Measurements from ENCODE around the gene OR8G1.
"Not testable (repeated sequence)": the region's sequence is repeated elsewhere in the genome, so short reads cannot be mapped to it uniquely, and the experiment has no call there.

The OR8G1 gene

GRCh38 chr11:124256076-124256475 is 15.2 kb downstream of the OR8G1 start, which contains the start of gene OR8G5:
Gene OR8G5 (plus strand): TSS chr11:124256376. CDS start chr11:124264932, 8,556 bp downstream.
- Histone ChIP-seq H3K4me3 (ENCODE audit: low read length) (no peak within 1 kb of the TSS), H3K4me1 (ENCODE audit: control insufficient read depth, low read depth, low read length) (no peaks in the 10 kb centered on the region), H3K9me3 (ENCODE audit: control insufficient read depth, low read depth, low read length) (no peaks in the 10 kb centered on the region), H3K9ac (ENCODE audit: low read length) (no peak within 1 kb of the TSS), H3K36me3 (ENCODE audit: control insufficient read depth, low read depth, low read length) (no peaks in the 10 kb centered on the region), H3K27me3 (ENCODE audit: control insufficient read depth, insufficient read depth, low read length) (no peaks in the 10 kb centered on the region), H3K27ac (ENCODE audit: low read length) (no peak within 1 kb of the TSS)

- H3K36me3 ChIP-seq (ENCODE audit: control insufficient read depth, low read depth, low read length); H3K9me3 ChIP-seq (ENCODE audit: control insufficient read depth, low read depth, low read length); H3K4me1 ChIP-seq (ENCODE audit: control insufficient read depth, low read depth, low read length); H3K27ac ChIP-seq (ENCODE audit: low read length); H3K9ac ChIP-seq (ENCODE audit: low read length); H3K27me3 ChIP-seq (ENCODE audit: control insufficient read depth, insufficient read depth, low read length); H3K4me3 ChIP-seq (ENCODE audit: low read length): not testable (repeated sequence)
Measured at GRCh38 chr11:124265041-124265440, 24.1 kb downstream of the OR8G1 start.

GRCh38 chr11:124270886-124271285 is 30.0 kb downstream of the OR8G1 start:
- not testable (repeated sequence) for H3K27ac ChIP-seq (ENCODE audit: low read length); H3K27me3 ChIP-seq (ENCODE audit: control insufficient read depth, insufficient read depth, low read length); H3K9me3 ChIP-seq (ENCODE audit: control insufficient read depth, low read depth, low read length); H3K9ac ChIP-seq (ENCODE audit: low read length); H3K4me3 ChIP-seq (ENCODE audit: low read length); H3K36me3 ChIP-seq (ENCODE audit: control insufficient read depth, low read depth, low read length); H3K4me1 ChIP-seq (ENCODE audit: control insufficient read depth, low read depth, low read length)

- no peaks in the 10 kb centered on the region for H3K9me3 ChIP-seq (ENCODE audit: control insufficient read depth, low read depth, low read length)
Measured at GRCh38 chr11:124274000-124274399, 33.1 kb downstream of the OR8G1 start.

GRCh38 chr11:124276081-124276480 is 35.2 kb downstream of the OR8G1 start:
- H3K27me3 ChIP-seq (ENCODE audit: control insufficient read depth, insufficient read depth, low read length): no peaks in the 10 kb centered on the region
- no peaks in the 10 kb centered on the region for H3K36me3 ChIP-seq (ENCODE audit: control insufficient read depth, low read depth, low read length)
- no peak overlapping the region for H3K9ac ChIP-seq (ENCODE audit: low read length)
- H3K9me3 ChIP-seq (ENCODE audit: control insufficient read depth, low read depth, low read length): no peaks in the 10 kb centered on the region
- H3K27ac ChIP-seq (ENCODE audit: low read length): no peak overlapping the region
- H3K4me3 ChIP-seq (ENCODE audit: low read length): no peak overlapping the region
- H3K4me1 ChIP-seq (ENCODE audit: control insufficient read depth, low read depth, low read length): peaks cover 9% of the 10 kb centered on the region

More at GRCh38 chr11:124274000-124274399, 33.1 kb downstream of the OR8G1 start:
- no peak overlapping the region for H3K4me3 ChIP-seq (ENCODE audit: low read length)
- H3K9ac ChIP-seq (ENCODE audit: low read length): no peak overlapping the region
- peaks cover 9% of the 10 kb centered on the region for H3K4me1 ChIP-seq (ENCODE audit: control insufficient read depth, low read depth, low read length)
- H3K27ac ChIP-seq (ENCODE audit: low read length): no peak overlapping the region
- H3K27me3 ChIP-seq (ENCODE audit: control insufficient read depth, insufficient read depth, low read length): no peaks in the 10 kb centered on the region
- H3K36me3 ChIP-seq (ENCODE audit: control insufficient read depth, low read depth, low read length): no peaks in the 10 kb centered on the region

GRCh38 chr11:124277207-124277606 is 36.3 kb downstream of the OR8G1 start:
- no peaks in the 10 kb centered on the region for H3K9me3 ChIP-seq (ENCODE audit: control insufficient read depth, low read depth, low read length)
- H3K4me3 ChIP-seq (ENCODE audit: low read length): no peak overlapping the region
- H3K9ac ChIP-seq (ENCODE audit: low read length): no peak overlapping the region
- no peaks in the 10 kb centered on the region for H3K27me3 ChIP-seq (ENCODE audit: control insufficient read depth, insufficient read depth, low read length)
- H3K4me1 ChIP-seq (ENCODE audit: control insufficient read depth, low read depth, low read length): peaks cover 9% of the 10 kb centered on the region
- no peak overlapping the region for H3K27ac ChIP-seq (ENCODE audit: low read length)
- no peaks in the 10 kb centered on the region for H3K36me3 ChIP-seq (ENCODE audit: control insufficient read depth, low read depth, low read length)

GRCh38 chr11:124277804-124278203 is 36.9 kb downstream of the OR8G1 start:
- Histone ChIP-seq H3K9ac (ENCODE audit: low read length) (no peak overlapping the region), H3K9me3 (ENCODE audit: control insufficient read depth, low read depth, low read length) (no peaks in the 10 kb centered on the region), H3K4me3 (ENCODE audit: low read length) (no peak overlapping the region), H3K4me1 (ENCODE audit: control insufficient read depth, low read depth, low read length) (peaks cover 9% of the 10 kb centered on the region), H3K27ac (ENCODE audit: low read length) (no peak overlapping the region), H3K27me3 (ENCODE audit: control insufficient read depth, insufficient read depth, low read length) (no peaks in the 10 kb centered on the region), H3K36me3 (ENCODE audit: control insufficient read depth, low read depth, low read length) (no peaks in the 10 kb centered on the region)

GRCh38 chr11:124278261-124278660 is 37.4 kb downstream of the OR8G1 start:
- Histone ChIP-seq H3K9ac (ENCODE audit: low read length) (no peak overlapping the region), H3K9me3 (ENCODE audit: control insufficient read depth, low read depth, low read length) (no peaks in the 10 kb centered on the region), H3K4me1 (ENCODE audit: control insufficient read depth, low read depth, low read length) (peaks cover 9% of the 10 kb centered on the region), H3K27me3 (ENCODE audit: control insufficient read depth, insufficient read depth, low read length) (no peaks in the 10 kb centered on the region), H3K36me3 (ENCODE audit: control insufficient read depth, low read depth, low read length) (no peaks in the 10 kb centered on the region), H3K4me3 (ENCODE audit: low read length) (no peak overlapping the region), H3K27ac (ENCODE audit: low read length) (no peak overlapping the region)

- no peaks in the 10 kb centered on the region for H3K27me3 ChIP-seq (ENCODE audit: control insufficient read depth, insufficient read depth, low read length)
- no peaks in the 10 kb centered on the region for H3K4me1 ChIP-seq (ENCODE audit: control insufficient read depth, low read depth, low read length)
- H3K4me3 ChIP-seq (ENCODE audit: low read length): no peak overlapping the region
- no peak overlapping the region for H3K9ac ChIP-seq (ENCODE audit: low read length)
- H3K36me3 ChIP-seq (ENCODE audit: control insufficient read depth, low read depth, low read length): no peaks in the 10 kb centered on the region
- no peak overlapping the region for H3K27ac ChIP-seq (ENCODE audit: low read length)
- no peaks in the 10 kb centered on the region for H3K9me3 ChIP-seq (ENCODE audit: control insufficient read depth, low read depth, low read length)
Measured at GRCh38 chr11:124285610-124286344, 44.9 kb downstream of the OR8G1 start.

GRCh38 chr11:124294687-124295086 is 53.8 kb downstream of the OR8G1 start:
- Histone ChIP-seq H3K9me3 (ENCODE audit: control insufficient read depth, low read depth, low read length) (no peaks in the 10 kb centered on the region), H3K27me3 (ENCODE audit: control insufficient read depth, insufficient read depth, low read length) (no peaks in the 10 kb centered on the region), H3K4me3 (ENCODE audit: low read length) (no peak overlapping the region), H3K27ac (ENCODE audit: low read length) (no peak overlapping the region), H3K4me1 (ENCODE audit: control insufficient read depth, low read depth, low read length) (no peaks in the 10 kb centered on the region), H3K9ac (ENCODE audit: low read length) (no peak overlapping the region), H3K36me3 (ENCODE audit: control insufficient read depth, low read depth, low read length) (no peaks in the 10 kb centered on the region)

- Histone ChIP-seq H3K4me1 (ENCODE audit: control insufficient read depth, low read depth, low read length) (no peaks in the 10 kb centered on the region), H3K36me3 (ENCODE audit: control insufficient read depth, low read depth, low read length) (no peaks in the 10 kb centered on the region), H3K4me3 (ENCODE audit: low read length) (no peak overlapping the region), H3K9ac (ENCODE audit: low read length) (no peak overlapping the region), H3K27me3 (ENCODE audit: control insufficient read depth, insufficient read depth, low read length) (no peaks in the 10 kb centered on the region), H3K27ac (ENCODE audit: low read length) (no peak overlapping the region), H3K9me3 (ENCODE audit: control insufficient read depth, low read depth, low read length) (no peaks in the 10 kb centered on the region)
Measured at GRCh38 chr11:124296016-124296415, 55.1 kb downstream of the OR8G1 start.

- Histone ChIP-seq H3K4me1 (ENCODE audit: control insufficient read depth, low read depth, low read length) (peaks cover 12% of the 10 kb centered on the region), H3K9me3 (ENCODE audit: control insufficient read depth, low read depth, low read length) (no peaks in the 10 kb centered on the region), H3K27ac (ENCODE audit: low read length) (no peak overlapping the region), H3K4me3 (ENCODE audit: low read length) (no peak overlapping the region), H3K9ac (ENCODE audit: low read length) (no peak overlapping the region), H3K36me3 (ENCODE audit: control insufficient read depth, low read depth, low read length) (no peaks in the 10 kb centered on the region), H3K27me3 (ENCODE audit: control insufficient read depth, insufficient read depth, low read length) (no peaks in the 10 kb centered on the region)
Measured at GRCh38 chr11:124297921-124298320, 57.0 kb downstream of the OR8G1 start.
